Pancreas (tissue), 10 donors: ENCODE data around the gene TRMT112. TPM values are rescaled to one million over a fixed set of nuclear protein-coding genes. Genes with fewer than 3 reads are reported as not detected.
A peak's percentile ranks its signal among the peaks of the same experiment; 100 is the strongest.

Experiments used
- ATAC-seq, 4 donors: fragments of 200-7000 bp; cut with Tn5 transposase; one replicate each; pipeline versions ENCODE4 v1.8.0 to v1.9.1; 2020; ENCODE audit warnings: mild to moderate bottlenecking in 4 of 4, moderate library complexity in 4 of 4
- DNase-seq, 6 donors: peaks; one replicate each; pipeline ENCODE4 v3.0.0-alpha.2; 2020
- FAIRE-seq: peaks from 2 replicates; lab custom pipeline; 2012; peaks lifted over from hg19 to GRCh38; lab: Jason Lieb, UNC
- H3K27ac ChIP-seq, 4 donors: fragments of 200-600 bp; sonication (generic); 1 replicate in 3 of 4; 2 replicates in 1 of 4; pipeline versions ENCODE4 v1.5.0 to v1.8.0; 2020
- H3K27me3 ChIP-seq, 4 donors: fragments of 200-600 bp; one replicate each; pipeline ENCODE4 v1.8.0; 2021
- H3K36me3 ChIP-seq, 3 donors: fragments of 200-600 bp; sonication (generic) in 1 of 3; one replicate each; pipeline versions ENCODE4 v1.5.0 to v1.8.0; 2020 to 2021
- H3K4me1 ChIP-seq, 3 donors: fragments of 200-600 bp; one replicate each; pipeline ENCODE4 v1.8.0; 2021
- H3K4me3 ChIP-seq, 4 donors: fragments of 200-600 bp; sonication (generic) in 2 of 4; one replicate each; pipeline versions ENCODE4 v1.5.0 to v1.8.0; 2020 to 2021
- H3K9me3 ChIP-seq, 4 donors: fragments of 200-600 bp; one replicate each; pipeline ENCODE4 v1.8.0; 2021
- CTCF ChIP-seq, 4 donors: fragments of 200-600 bp; sonication (generic) in 3 of 4; IDR thresholded peaks; one replicate each; pipeline versions ENCODE4 v1.5.0 to v1.8.0; 2021; ENCODE audit warnings: antibody characterized with exemption in 4 of 4
- WGBS, 2 donors: extraction: QIAGEN DNeasy Blood & Tissue Kit; methylation state at CpG; one replicate each; pipeline ENCODE4 v1.1.7; 2013; 5-methylcytosine and 5-hydroxymethylcytosine counted together
- intact Hi-C, 3 donors: fragments of 100-400 bp; cut with DNase I; formaldehyde crosslinking; loops; one replicate each; pipeline versions ENCODE4 v1.11.1 to v1.14.2; 2022
- polyA plus RNA-seq, 2 donors: library from polyadenylated mRNA; stranded (reverse); fragments of 200-250 nt; gene quantifications; one replicate each; pipeline ENCODE4 v1.2.3, GENCODE V29; 2013
- total RNA-seq, 6 donors: library from RNA; stranded (reverse); fragmentation: NEBNext Ultra II Directional in 4 of 6; extraction: Animal tissue kit (Norgen Biotek cat#: 25700) in 4 of 6; gene quantifications; one replicate each; pipeline versions ENCODE4 v1.2.1 to v1.2.4, GENCODE V29; 2021 to 2023
- donor health status: healthy with polysubstance abuse.
- donor health status: DM: no; HTN: no; CAD: no; lungs with moderate emphysema.
- donor health status: DM: no; HTN: no; CAD: no.
- donor health status: control.
- donor health status: control.
- donor health status: Bipolar disorder and iron deficiency.
- donor health status: DM: yes; HTN: yes; CAD: no.
- donor health status: DM: no; HTN: no; CAD: no.
- donor health status: DM: no; HTN: no; CAD: no.
- donor health status: DM: yes; HTN: yes; CAD: no.

The TRMT112 gene
- total and polyA plus RNA-seq, 8 donors: 53.3 to 157 (median 73.5) TPM

- intact Hi-C loops: no loop called here
- H3K4me3 ChIP-seq: no peak overlapping the region
- H3K27me3 ChIP-seq: no peaks in the 10 kb centered on the region
- H3K36me3 ChIP-seq: no peaks in the 10 kb centered on the region
- no peak for TF ChIP-seq CTCF (IDR thresholded peaks at IDR 0.05)
- no peak overlapping the region for H3K27ac ChIP-seq
- WGBS, 2 donors: 93 to 96% methylated on average over 22 of the region's 22 CpGs
- DNase-seq (peak in 1 of 6 donors; percentile 20), FAIRE-seq (no peak), ATAC-seq (no peak)
- H3K4me1 ChIP-seq: peaks cover 13 to 14% (median 14%) of the 10 kb centered on the region in 3 donors
- no peaks in the 10 kb centered on the region for H3K9me3 ChIP-seq
These were observed 35.2 kb downstream of the TRMT112 start for GRCh38 chr11:64281957-64282770.

- no peak for TF ChIP-seq CTCF (IDR thresholded peaks at IDR 0.05)
These were observed 38.7 kb downstream of the TRMT112 start for GRCh38 chr11:64278576-64279190.

GRCh38 chr11:64276653-64277431, 40.5 kb downstream of the TRMT112 start:
- no peaks in the 10 kb centered on the region for H3K9me3 ChIP-seq
- intact Hi-C loops: no loop called here
- DNase-seq: peak in 2 of 6 donors; percentile 48 to 56
- H3K36me3 ChIP-seq: no peaks in the 10 kb centered on the region
- WGBS, 2 donors: 87 to 92% methylated on average over 17 of the region's 17 CpGs
- no peak for TF ChIP-seq CTCF (IDR thresholded peaks at IDR 0.05)
- no peak overlapping the region for H3K27ac ChIP-seq
- no peak for FAIRE-seq
- no peak overlapping the region for H3K4me3 ChIP-seq
- H3K4me1 ChIP-seq: peaks cover 0 to 5% (median 3%) of the 10 kb centered on the region in 3 donors
- no peak for ATAC-seq
- no peaks in the 10 kb centered on the region for H3K27me3 ChIP-seq

More at GRCh38 chr11:64278576-64279190, 38.7 kb downstream of the TRMT112 start:
- ATAC-seq (no peak), FAIRE-seq (no peak), DNase-seq (peak in 1 of 6 donors; percentile 43)
- WGBS, 2 donors: 80 to 81% methylated on average over 8 of the region's 8 CpGs
- H3K27me3 ChIP-seq: no peaks in the 10 kb centered on the region
- peaks cover 1 to 5% (median 2%) of the 10 kb centered on the region in 3 donors for H3K4me1 ChIP-seq
- H3K9me3 ChIP-seq: no peaks in the 10 kb centered on the region
- H3K27ac ChIP-seq: no peak overlapping the region
- no peak overlapping the region for H3K4me3 ChIP-seq
- no peaks in the 10 kb centered on the region for H3K36me3 ChIP-seq
- intact Hi-C loops: no loop called here

- FAIRE-seq: no peak
- TF ChIP-seq CTCF (IDR thresholded peaks at IDR 0.05): no peak
- H3K4me3 ChIP-seq: no peak overlapping the region
- H3K9me3 ChIP-seq: no peaks in the 10 kb centered on the region
- peaks cover 0 to 5% (median 3%) of the 10 kb centered on the region in 3 donors for H3K4me1 ChIP-seq
- 73 to 83% methylated on average over 2 of the region's 2 CpGs for WGBS, 2 donors
- no peaks in the 10 kb centered on the region for H3K36me3 ChIP-seq
- H3K27ac ChIP-seq: no peak overlapping the region
- no peak for ATAC-seq
- H3K27me3 ChIP-seq: no peaks in the 10 kb centered on the region
- no peak for DNase-seq
- intact Hi-C loops: no loop called here
These were observed 41.5 kb downstream of the TRMT112 start for GRCh38 chr11:64275841-64276240.
